GM13976 (cell line): ENCODE results near the gene TIMP3.
"Not testable (repeated sequence)": the region's sequence is repeated elsewhere in the genome, so short reads cannot be mapped to it uniquely, and the experiment has no call there.

Experiments used
- DNase-seq: peaks from one replicate; pipeline ENCODE4 v3.0.0; 2012; ENCODE audit warnings: low spot score
- CTCF ChIP-seq: IDR thresholded peaks from 2 replicates; pipeline ENCODE4 v1.5.1; 2012; ENCODE audit warnings: borderline replicate concordance, mild to moderate bottlenecking; ENCODE audit not compliant: insufficient read depth; ENCODE audit errors: extremely low read depth, missing control alignments, control extremely low read depth
- in situ Hi-C: fragments of 300-500 bp; cut with MboI; formaldehyde crosslinking; loops from one replicate; pipeline ENCODE4 v1.12.0; 2022; ENCODE audit warnings: low sequenced_read_pairs, mixed read lengths, inconsistent platforms; ENCODE audit not compliant: unreplicated experiment

Gene TIMP3

GRCh38 chr22:32801537-32802236 is at the start of gene TIMP3:
Gene TIMP3 (plus strand): TSS chr22:32801705. CDS start chr22:32802002, 297 bp downstream.
- TF ChIP-seq CTCF, result no peak
- in situ Hi-C loops, result no loop called here
- DNase-seq, result peak; percentile 33

GRCh38 chr22:32752326-32752725 is 49.2 kb upstream of the TIMP3 start:
- no peak for TF ChIP-seq CTCF
- in situ Hi-C loops, result no loop called here
- no peak for DNase-seq

DNA sequence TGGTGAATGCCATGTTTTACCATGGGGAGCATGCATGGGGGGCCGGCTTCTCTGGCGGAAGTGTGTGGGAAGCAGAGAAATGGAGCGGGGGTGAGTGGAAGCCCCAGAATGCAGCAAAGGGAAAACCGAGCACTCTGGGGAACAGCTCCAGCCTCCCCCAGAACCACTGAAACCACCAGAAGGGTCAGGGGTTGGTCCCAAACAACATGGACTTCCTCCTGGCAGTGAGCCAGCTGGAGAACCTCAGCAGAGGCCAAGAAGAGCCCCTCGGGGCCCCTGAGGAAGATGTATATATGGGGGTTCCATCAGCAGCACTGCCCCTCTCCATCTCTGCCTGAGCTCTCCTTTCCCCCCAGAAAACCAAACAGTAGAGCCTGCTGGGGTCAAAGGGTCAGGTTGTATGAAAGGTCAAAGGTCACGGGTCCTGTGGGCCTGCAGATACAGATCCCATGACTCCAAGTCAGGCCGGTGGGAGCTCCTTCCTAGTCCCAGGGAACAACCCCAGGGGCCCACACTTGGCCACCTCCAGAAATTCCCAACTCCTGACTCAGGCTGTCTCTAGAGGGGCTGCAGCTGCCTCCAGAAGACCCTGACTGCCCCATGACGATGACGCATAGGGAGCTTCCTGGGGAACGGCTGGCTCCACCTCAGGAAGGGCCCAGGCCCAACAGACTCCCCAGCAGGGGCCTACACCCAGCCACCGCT is 48.5 kb upstream of the TIMP3 start:
- TF ChIP-seq CTCF, result no peak
- DNase-seq, result peak; percentile 40
- in situ Hi-C loops, result no loop called here

DNA sequence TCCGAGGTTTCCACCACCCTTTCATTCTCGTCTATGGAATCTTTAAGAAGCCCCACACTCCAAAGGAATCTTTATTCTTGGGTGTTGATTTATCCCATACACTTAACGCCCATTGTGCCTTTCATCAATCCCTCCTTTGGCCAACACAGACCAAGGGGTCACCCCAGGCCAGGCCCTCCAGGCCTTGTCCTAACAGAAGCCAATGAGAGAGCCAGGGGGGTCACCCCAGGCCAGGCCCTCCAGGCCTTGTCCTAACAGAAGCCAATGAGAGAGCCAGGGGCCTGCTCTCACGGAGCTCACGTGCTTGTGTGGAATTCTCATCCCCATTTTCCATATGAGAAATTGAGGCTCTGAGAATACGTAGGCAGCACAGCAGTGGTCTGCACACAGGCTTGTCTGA is 47.9 kb upstream of the TIMP3 start:
- no peak for DNase-seq
- no peak for TF ChIP-seq CTCF
- in situ Hi-C loops, result no loop called here

DNA sequence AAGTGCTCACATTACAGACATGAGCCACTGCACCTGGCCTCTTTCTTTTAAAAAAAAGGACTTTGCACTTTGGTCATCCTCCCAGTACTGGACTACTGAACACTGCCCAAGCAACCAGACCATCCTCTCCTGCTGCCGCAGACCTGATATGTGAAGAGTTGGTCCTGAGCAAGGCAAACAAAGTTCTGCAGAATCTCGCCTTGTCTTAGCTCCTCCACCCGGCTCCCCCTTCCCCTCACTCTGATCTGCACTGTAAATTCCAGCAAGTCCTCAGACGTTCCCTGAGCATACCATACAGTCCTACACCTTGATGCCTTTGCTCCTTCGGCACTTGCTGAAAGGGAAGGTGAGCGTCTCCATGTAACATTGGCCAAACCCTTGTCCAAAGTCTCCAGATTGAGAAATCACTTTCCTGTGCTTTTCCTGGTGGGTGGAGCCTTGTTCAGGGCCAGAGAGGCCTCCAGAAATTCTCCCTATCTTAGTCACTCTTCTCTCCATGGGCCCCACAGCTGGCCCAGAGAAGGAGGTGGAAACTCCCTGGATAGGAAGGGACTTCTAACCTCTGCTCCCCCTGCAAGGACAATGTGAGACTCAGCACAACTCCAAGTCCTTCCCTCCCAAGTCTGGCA is 47.0 kb upstream of the TIMP3 start:
- no peak for DNase-seq
- no peak for TF ChIP-seq CTCF
- in situ Hi-C loops, result no loop called here

DNA sequence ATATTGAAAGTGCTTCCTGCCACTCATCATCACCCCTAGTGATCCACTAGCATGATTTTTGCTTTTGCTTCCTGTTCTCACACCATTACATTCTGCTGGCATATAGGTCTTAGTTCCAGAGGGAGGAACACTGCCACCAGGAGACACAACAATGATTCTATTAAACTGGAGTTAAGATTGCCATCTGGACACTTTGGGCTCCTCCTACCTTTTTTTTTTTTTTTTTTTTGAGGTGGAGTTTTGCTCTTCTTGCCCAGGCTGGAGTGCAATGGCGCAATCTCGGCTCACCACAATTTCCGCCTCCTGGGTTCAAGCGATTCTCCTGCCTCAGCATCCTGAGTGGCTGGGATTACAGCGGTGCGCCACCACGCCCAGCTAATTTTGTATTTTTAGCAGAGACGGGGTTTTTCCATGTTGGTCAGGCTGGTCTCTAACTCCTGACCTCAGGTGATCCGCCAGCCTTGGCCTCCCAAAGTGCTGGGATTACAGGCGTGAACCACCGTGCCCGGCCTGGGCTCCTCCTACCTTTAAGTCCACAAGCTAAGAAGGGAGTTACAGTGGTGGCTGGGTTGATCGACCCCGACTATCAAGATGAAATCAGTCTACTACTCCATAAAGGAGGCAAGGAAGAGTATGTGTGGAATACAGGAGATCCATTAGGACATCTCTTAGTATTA is 44.3 kb upstream of the TIMP3 start:
- in situ Hi-C loops, DNase-seq: not testable (repeated sequence)
